GM13976 (cell line): ENCODE measurements around the gene RBM43.
"Not testable (repeated sequence)": the region's sequence is repeated elsewhere in the genome, so short reads cannot be mapped to it uniquely, and the experiment has no call there.

Experiments used
- DNase-seq: peaks from one replicate; pipeline ENCODE4 v3.0.0; 2012; ENCODE audit warnings: low spot score
- in situ Hi-C: fragments of 300-500 bp; cut with MboI; formaldehyde crosslinking; loops from one replicate; pipeline ENCODE4 v1.12.0; 2022; ENCODE audit warnings: low sequenced_read_pairs, mixed read lengths, inconsistent platforms; ENCODE audit not compliant: unreplicated experiment
- TF ChIP-seq, protein P1 (sequence below): IDR thresholded peaks from 2 replicates; pipeline ENCODE4 v1.5.1; 2012; ENCODE audit warnings: borderline replicate concordance, mild to moderate bottlenecking; ENCODE audit not compliant: insufficient read depth; ENCODE audit errors: extremely low read depth, missing control alignments, control extremely low read depth

The RBM43 gene

DNA sequence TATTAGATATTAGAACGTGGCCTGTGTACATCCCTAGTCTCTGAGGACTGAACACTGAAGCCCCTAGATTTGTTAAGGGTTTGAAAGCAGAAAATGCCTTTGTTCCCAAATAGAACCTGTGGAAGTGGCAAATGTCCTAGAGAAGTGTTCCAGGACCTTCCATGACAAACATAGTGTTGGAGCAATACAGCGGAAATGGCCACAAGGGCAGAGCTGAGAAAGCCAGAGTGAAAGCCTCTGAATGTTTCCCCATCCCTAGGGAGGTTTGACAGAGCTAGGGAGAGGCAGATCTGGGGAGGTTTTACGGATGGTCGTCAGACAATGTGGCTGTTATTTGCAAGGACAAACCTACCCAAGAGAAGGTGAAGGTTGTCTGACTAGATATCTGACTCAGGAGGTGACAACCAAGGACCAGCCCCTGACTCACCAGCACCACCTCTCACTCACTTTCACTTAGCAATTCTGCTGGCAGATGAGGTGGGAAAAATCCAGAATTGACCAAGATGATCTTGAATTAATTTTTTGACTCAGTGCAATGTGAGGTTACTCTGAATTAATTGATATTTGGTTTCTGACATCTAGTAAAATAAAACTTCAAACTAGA is 24.1 kb downstream of the RBM43 start:
- TF ChIP-seq, protein P1, sequence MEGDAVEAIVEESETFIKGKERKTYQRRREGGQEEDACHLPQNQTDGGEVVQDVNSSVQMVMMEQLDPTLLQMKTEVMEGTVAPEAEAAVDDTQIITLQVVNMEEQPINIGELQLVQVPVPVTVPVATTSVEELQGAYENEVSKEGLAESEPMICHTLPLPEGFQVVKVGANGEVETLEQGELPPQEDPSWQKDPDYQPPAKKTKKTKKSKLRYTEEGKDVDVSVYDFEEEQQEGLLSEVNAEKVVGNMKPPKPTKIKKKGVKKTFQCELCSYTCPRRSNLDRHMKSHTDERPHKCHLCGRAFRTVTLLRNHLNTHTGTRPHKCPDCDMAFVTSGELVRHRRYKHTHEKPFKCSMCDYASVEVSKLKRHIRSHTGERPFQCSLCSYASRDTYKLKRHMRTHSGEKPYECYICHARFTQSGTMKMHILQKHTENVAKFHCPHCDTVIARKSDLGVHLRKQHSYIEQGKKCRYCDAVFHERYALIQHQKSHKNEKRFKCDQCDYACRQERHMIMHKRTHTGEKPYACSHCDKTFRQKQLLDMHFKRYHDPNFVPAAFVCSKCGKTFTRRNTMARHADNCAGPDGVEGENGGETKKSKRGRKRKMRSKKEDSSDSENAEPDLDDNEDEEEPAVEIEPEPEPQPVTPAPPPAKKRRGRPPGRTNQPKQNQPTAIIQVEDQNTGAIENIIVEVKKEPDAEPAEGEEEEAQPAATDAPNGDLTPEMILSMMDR, result no peak
- no peak for DNase-seq
- in situ Hi-C loops, result loop anchor here (25.0 kb wide), 1 partner anchor 1650 kb away; the partner anchor contains the start of gene MMADHC

DNA sequence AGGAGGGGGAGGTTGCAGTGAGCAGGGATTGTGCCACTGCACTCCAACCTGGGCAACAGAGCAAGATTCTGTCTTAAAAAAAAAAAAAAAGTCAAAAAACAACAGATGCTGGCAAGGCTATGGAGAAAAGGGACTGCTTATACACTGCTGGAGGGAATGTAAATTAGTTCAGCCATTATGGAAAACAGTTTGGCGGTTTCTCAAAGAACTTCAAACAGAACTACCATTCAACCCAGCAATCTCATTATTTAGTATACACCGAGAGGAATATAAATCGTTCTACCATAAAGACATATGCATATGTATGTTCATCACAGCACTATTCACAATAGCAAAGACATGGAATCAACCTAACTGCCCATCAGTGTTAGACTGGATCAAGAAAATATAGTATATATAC is 27.9 kb downstream of the RBM43 start:
- in situ Hi-C loops, result loop anchor here (25.0 kb wide), 1 partner anchor 1646 kb away; the partner anchor contains the start of gene MMADHC
- not testable (repeated sequence) for DNase-seq

DNA sequence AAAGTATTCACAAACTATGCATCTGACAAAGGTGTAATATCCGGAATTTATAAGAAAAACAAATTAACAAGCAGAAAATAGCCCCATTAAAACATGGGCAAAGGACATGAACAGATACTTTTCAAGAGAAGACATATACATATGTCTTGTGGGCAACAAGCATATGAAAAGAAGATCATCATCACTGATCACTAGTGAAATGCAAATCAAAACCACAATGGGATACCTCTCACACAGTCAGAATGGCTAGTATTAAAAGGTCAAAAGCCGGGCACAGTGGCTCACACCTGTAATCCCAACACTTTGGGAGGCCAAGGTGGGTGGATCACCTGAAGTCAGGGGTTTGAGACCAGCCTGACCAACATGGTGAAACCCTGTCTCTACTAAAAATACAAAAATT is 28.4 kb downstream of the RBM43 start:
- not testable (repeated sequence) for DNase-seq
- in situ Hi-C loops, result loop anchor here (25.0 kb wide), 1 partner anchor 1646 kb away; the partner anchor contains the start of gene MMADHC

DNA sequence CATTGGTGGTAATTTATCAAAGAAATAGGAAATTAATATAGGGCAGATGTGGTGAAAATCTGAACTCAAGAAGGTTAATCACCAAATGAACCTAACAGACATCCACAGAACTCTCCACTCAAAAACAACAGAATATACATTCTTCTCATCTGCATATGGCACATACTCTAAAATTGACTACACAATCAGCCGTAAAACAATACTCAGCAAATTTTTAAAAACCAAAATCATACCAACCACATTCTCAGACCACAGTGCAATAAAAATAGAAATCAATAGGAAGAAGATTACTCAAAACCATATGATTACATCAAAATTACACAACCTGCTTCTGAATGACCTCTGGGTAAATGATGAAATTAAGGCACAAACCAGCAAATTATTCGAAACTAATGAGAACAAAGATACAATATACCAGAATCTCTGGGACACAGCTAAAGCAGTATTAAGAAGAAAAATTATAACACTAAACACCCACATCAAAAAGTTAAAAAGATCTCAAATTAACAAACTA is 31.0 kb downstream of the RBM43 start:
- in situ Hi-C loops, result loop anchor here (25.0 kb wide), 1 partner anchor 1643 kb away; the partner anchor contains the start of gene MMADHC
- no peak for DNase-seq
- TF ChIP-seq, protein P1, result no peak

DNA sequence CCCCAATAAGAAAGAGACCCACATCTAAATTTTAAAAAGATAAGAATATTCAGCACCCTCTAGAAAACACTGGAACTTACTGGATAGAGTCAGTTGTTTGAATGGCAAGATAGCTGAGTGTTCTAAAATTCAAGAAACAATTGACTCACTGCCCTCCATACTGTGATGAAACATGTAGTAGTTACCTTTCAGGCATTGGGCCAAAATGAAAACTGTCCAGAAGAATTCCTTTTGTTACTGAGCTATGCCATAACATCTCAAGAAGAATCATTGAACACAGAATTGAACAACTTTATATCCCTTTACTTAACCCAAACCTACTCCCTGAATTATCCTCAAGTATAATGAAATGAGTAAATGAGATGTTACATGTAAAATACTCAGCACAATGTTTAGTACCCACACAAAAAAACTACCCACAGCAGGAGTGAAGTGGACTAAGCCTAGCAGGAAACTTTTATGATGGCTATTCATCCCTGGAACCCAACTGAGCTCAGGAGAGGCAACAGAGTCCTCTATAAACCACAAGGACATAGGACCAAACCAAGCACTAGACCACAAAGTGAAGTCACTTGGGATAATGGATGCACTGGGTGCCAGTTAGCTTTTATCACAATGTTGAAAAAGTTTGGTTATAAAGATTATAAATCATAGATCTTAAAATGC is 32.7 kb downstream of the RBM43 start:
- in situ Hi-C loops, result loop anchor here (25.0 kb wide), 1 partner anchor 1642 kb away; the partner anchor contains the start of gene MMADHC
- TF ChIP-seq, protein P1, result no peak
- no peak for DNase-seq

DNA sequence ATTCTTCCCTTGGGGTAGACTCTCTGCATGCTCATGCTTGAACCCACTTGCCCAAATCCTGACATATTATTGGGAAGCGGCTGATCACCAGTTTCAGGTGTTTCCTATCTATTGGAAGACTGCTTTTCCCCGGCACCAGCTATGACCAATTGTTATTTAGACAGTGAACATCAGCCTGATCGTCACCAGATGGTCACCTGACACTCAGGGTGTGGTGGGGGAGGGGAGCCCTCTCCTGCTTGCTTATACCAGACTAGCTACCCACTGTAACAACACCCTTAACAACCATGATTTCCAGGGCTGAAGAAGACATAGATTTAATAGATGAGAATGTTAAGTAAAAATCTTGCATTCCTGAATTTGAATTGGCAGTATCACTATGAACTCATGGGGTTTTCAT is 44.3 kb downstream of the RBM43 start:
- in situ Hi-C loops, result no loop called here
- TF ChIP-seq, protein P1, result no peak
- no peak for DNase-seq

DNA sequence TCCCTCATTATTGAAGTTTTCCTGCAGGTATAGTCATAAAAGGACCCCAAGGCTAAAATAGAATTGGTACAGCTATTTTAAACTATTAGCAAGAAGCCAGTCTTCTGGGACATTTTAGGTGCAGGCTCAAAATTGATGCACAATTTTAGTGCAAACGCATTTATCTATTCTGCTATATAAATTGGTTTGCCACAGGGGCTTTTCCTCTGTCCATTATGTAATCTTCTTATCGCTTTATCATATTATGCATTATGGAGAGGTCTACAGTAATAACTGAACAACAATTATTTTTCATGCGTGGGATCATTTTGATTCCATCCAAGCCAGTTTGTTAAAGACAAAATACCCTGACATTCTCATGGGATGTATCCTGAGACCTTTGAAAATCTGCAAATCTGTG is 54.6 kb downstream of the RBM43 start:
- DNase-seq, result no peak
- TF ChIP-seq, protein P1, result no peak
- in situ Hi-C loops, result no loop called here
